K562 (cell line): ENCODE measurements around the gene BCO2.
"Not testable (repeated sequence)": the region's sequence is repeated elsewhere in the genome, so short reads cannot be mapped to it uniquely, and the experiment has no call there.

Source experiments
- ADNP ChIP-seq: fragments of 200-800 bp; sonication (Bioruptor generic); IDR thresholded peaks from 2 replicates; pipeline ENCODE4 v1.6.1; 2016; ENCODE audit warnings: missing genetic modification characterization, missing compliant biosample characterization
- EZH2 ChIP-seq: IDR thresholded peaks from 2 replicates; pipeline ENCODE4 v1.6.1; 2012; ENCODE audit warnings: low read depth, mild to moderate bottlenecking, inconsistent platforms, low read length, borderline replicate concordance
- SMARCB1 ChIP-seq: IDR thresholded peaks from 2 replicates; pipeline ENCODE4 v1.6.1; 2011; ENCODE audit warnings: improper control_type of control experiment, low read depth; ENCODE audit not compliant: insufficient read length
- TARDBP ChIP-seq: fragments of 450-650 bp; IDR thresholded peaks from 2 replicates; pipeline ENCODE4 v1.6.1; 2016
- ZNF143 ChIP-seq: sonication (generic); formaldehyde crosslinking; IDR thresholded peaks from 2 replicates; pipeline ENCODE4 v1.9.0; 2022; ENCODE audit warnings: mild to moderate bottlenecking, missing genetic modification reagents
- ZNF274 ChIP-seq: IDR thresholded peaks from 2 replicates; pipeline ENCODE4 v1.6.1; 2011; ENCODE audit warnings: low read depth, mild to moderate bottlenecking, low read length, moderate library complexity, borderline replicate concordance
- TF ChIP-seq, protein P1 (sequence below), 3 experiments: fragments of 200-800 bp in 1 of 3; sonication (Bioruptor generic) in 1 of 3; sonication (generic) in 1 of 3; formaldehyde crosslinking in 1 of 3; IDR thresholded peaks; 2 replicates each; pipeline versions ENCODE4 v1.6.1 to v1.8.0; 2016 to 2022; ENCODE audit warnings: mild to moderate bottlenecking in 2 of 3, missing compliant biosample characterization in 2 of 3, missing genetic modification characterization in 2 of 3, missing genetic modification reagents in 1 of 3
- TF ChIP-seq, protein P2 (sequence below): sonication (generic); formaldehyde crosslinking; IDR thresholded peaks from 2 replicates; pipeline ENCODE4 v1.9.0; 2022; ENCODE audit warnings: mild to moderate bottlenecking, missing genetic modification reagents

DNA sequence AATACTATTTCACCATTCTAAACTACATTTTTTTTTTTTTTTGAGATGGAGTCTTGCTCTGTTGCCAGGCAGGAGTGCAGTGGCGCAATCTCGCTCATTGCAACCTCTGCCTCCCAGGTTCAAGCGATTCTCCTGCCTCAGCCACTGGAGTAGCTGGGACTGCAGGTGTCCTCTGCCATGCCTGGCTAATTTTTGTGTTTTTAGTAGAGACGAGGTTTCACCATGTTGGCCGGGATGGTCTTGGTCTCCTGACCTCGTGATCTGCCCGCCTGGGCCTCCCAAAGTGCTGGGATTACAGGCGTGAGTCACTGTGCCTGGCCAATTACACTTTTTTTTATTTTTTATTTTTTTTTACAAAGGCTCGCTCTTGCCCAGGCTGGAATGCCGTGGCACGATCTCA lies 19.8 kb downstream of the BCO2 start:
- TF ChIP-seq SMARCB1; EZH2; ADNP (tag); TARDBP; ZNF143 (CRISPR knock-in tag); ZNF274: not testable (repeated sequence)
- TF ChIP-seq, protein P1, sequence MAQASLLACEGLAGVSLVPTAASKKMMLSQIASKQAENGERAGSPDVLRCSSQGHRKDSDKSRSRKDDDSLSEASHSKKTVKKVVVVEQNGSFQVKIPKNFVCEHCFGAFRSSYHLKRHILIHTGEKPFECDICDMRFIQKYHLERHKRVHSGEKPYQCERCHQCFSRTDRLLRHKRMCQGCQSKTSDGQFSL (CRISPR knock-in tag; IDR thresholded peaks at IDR 0.05), result not testable (repeated sequence)
- TF ChIP-seq, protein P1 (tag; IDR thresholded peaks at IDR 0.05), result not testable (repeated sequence)
- TF ChIP-seq, protein P2, sequence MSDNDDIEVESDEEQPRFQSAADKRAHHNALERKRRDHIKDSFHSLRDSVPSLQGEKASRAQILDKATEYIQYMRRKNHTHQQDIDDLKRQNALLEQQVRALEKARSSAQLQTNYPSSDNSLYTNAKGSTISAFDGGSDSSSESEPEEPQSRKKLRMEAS (CRISPR knock-in tag), result not testable (repeated sequence)
